ENCODE measurements around the gene PSG11.

Gene PSG11

GRCh38 chr19:42965176-42965575 lies 61.1 kb downstream of the PSG11 start:
- TF ChIP-seq CTCF (conservative IDR thresholded peaks at IDR 0.05; ENCODE audit: low read depth, low read length), result no peak
- H3K4me3 ChIP-seq (ENCODE audit: low read length), result no peak overlapping the region
- peak; percentile 26 for DNase-seq (ENCODE audit: low read depth)

GRCh38 chr19:42961119-42961518 lies 65.2 kb downstream of the PSG11 start:
- no peak overlapping the region for H3K4me3 ChIP-seq (ENCODE audit: low read length)
- no peak for TF ChIP-seq CTCF (conservative IDR thresholded peaks at IDR 0.05; ENCODE audit: low read depth, low read length)
- no peak for DNase-seq (ENCODE audit: low read depth)
